SK-N-SH treated with all-trans-retinoic acid at 6 μM for 48 hours (cell line): ENCODE measurements around the gene F9.

Experiments
- ARNTL ChIP-seq: fragments of 450-650 bp; formaldehyde crosslinking; IDR thresholded peaks from 2 replicates; pipeline ENCODE4 v1.5.0; 2020; ENCODE audit warnings: low read depth, mild to moderate bottlenecking, moderate library complexity, borderline replicate concordance
- CSRNP3 ChIP-seq: fragments of 250-450 bp; sonication (Bioruptor Pico); IDR thresholded peaks from 2 replicates; pipeline ENCODE4 v1.5.1; 2021; ENCODE audit warnings: mild to moderate bottlenecking, moderate library complexity
- ISL1 ChIP-seq: fragments of 250-450 bp; sonication (Bioruptor Pico); IDR thresholded peaks from 2 replicates; pipeline ENCODE4 v2.1.2; 2022; ENCODE audit warnings: mild to moderate bottlenecking, moderate library complexity
- RARB ChIP-seq: fragments of 250-450 bp; sonication (Bioruptor Pico); IDR thresholded peaks from 2 replicates; pipeline ENCODE4 v1.8.0; 2021; ENCODE audit warnings: mild to moderate bottlenecking, moderate library complexity
- TCF4 ChIP-seq: fragments of 250-450 bp; sonication (Bioruptor Pico); IDR thresholded peaks from 2 replicates; pipeline ENCODE4 v1.8.0; 2021; ENCODE audit warnings: mild to moderate bottlenecking, moderate library complexity, borderline replicate concordance
- ZC3H10 ChIP-seq: fragments of 250-450 bp; sonication (Bioruptor Pico); IDR thresholded peaks from 2 replicates; pipeline ENCODE4 v1.5.1; 2021; ENCODE audit warnings: mild to moderate bottlenecking, moderate library complexity
- ZNF565 ChIP-seq: fragments of 450-650 bp; formaldehyde crosslinking; conservative IDR thresholded peaks from 2 replicates; pipeline ENCODE4 v1.5.0; 2020; ENCODE audit warnings: low read depth, mild to moderate bottlenecking, moderate library complexity
- ZNF70 ChIP-seq: fragments of 450-650 bp; formaldehyde crosslinking; IDR thresholded peaks from 2 replicates; pipeline ENCODE4 v1.5.0; 2020; ENCODE audit warnings: mild to moderate bottlenecking, moderate library complexity
- ZNF8 ChIP-seq: fragments of 450-650 bp; formaldehyde crosslinking; IDR thresholded peaks from 2 replicates; pipeline ENCODE4 v1.5.0; 2020; ENCODE audit warnings: mild to moderate bottlenecking, moderate library complexity
- TF ChIP-seq, protein P1 (sequence below): fragments of 250-450 bp; sonication (Bioruptor Pico); IDR thresholded peaks from 2 replicates; pipeline ENCODE4 v1.5.1; 2020; ENCODE audit warnings: low read depth, mild to moderate bottlenecking, moderate library complexity
- TF ChIP-seq, protein P2 (sequence below): fragments of 250-450 bp; sonication (Bioruptor Pico); IDR thresholded peaks from 2 replicates; pipeline ENCODE4 v1.8.0; 2020; ENCODE audit warnings: mild to moderate bottlenecking, moderate library complexity, borderline replicate concordance

- TF ChIP-seq, protein P1, sequence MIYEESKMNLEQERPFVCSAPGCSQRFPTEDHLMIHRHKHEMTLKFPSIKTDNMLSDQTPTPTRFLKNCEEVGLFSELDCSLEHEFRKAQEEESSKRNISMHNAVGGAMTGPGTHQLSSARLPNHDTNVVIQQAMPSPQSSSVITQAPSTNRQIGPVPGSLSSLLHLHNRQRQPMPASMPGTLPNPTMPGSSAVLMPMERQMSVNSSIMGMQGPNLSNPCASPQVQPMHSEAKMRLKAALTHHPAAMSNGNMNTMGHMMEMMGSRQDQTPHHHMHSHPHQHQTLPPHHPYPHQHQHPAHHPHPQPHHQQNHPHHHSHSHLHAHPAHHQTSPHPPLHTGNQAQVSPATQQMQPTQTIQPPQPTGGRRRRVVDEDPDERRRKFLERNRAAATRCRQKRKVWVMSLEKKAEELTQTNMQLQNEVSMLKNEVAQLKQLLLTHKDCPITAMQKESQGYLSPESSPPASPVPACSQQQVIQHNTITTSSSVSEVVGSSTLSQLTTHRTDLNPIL (CRISPR knock-in tag), result no peak
- TF ChIP-seq ZC3H10 (CRISPR knock-in tag), result no peak
- TF ChIP-seq ZNF70 (CRISPR knock-in tag), result no peak
- no peak for TF ChIP-seq ARNTL (CRISPR knock-in tag)
- no peak for TF ChIP-seq ZNF565 (CRISPR knock-in tag)
- no peak for TF ChIP-seq RARB (CRISPR knock-in tag)
- no peak for TF ChIP-seq ISL1 (CRISPR knock-in tag)
- TF ChIP-seq, protein P2, sequence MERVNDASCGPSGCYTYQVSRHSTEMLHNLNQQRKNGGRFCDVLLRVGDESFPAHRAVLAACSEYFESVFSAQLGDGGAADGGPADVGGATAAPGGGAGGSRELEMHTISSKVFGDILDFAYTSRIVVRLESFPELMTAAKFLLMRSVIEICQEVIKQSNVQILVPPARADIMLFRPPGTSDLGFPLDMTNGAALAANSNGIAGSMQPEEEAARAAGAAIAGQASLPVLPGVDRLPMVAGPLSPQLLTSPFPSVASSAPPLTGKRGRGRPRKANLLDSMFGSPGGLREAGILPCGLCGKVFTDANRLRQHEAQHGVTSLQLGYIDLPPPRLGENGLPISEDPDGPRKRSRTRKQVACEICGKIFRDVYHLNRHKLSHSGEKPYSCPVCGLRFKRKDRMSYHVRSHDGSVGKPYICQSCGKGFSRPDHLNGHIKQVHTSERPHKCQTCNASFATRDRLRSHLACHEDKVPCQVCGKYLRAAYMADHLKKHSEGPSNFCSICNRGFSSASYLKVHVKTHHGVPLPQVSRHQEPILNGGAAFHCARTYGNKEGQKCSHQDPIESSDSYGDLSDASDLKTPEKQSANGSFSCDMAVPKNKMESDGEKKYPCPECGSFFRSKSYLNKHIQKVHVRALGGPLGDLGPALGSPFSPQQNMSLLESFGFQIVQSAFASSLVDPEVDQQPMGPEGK, result no peak
- TF ChIP-seq ZNF8, result no peak
- TF ChIP-seq CSRNP3 (CRISPR knock-in tag), result no peak
- TF ChIP-seq TCF4 (CRISPR knock-in tag), result no peak
Measured at GRCh38 chrX:139544591-139544990, 14.1 kb downstream of the F9 start.
